MM.1S (cell line): Measurements from ENCODE around the gene PRDM5.

Source experiments
- DNase-seq: peaks from one replicate; pipeline ENCODE4 v3.0.0-alpha.2; 2015
- H2AFZ ChIP-seq: fragments of 300-600 bp; sonication (generic); 2 replicates; pipeline ENCODE4 v1.6.0; 2016; ENCODE audit warnings: antibody characterized with exemption, low read length
- H3F3A ChIP-seq: fragments of 300-600 bp; sonication (generic); 2 replicates; pipeline ENCODE4 v1.6.1; 2016; ENCODE audit warnings: mild to moderate bottlenecking, antibody characterized with exemption, low read length, moderate library complexity, mixed read lengths; ENCODE audit not compliant: insufficient read depth
- H3K27ac ChIP-seq: fragments of 300-600 bp; sonication (generic); 2 replicates; pipeline ENCODE4 v1.5.1; 2016; ENCODE audit warnings: mild to moderate bottlenecking, low read length
- H3K27me3 ChIP-seq: fragments of 300-600 bp; sonication (generic); replicated peaks from 2 replicates; pipeline ENCODE4 v1.6.0; 2016; ENCODE audit warnings: low read length; ENCODE audit not compliant: insufficient read depth
- H3K36me3 ChIP-seq: fragments of 300-600 bp; sonication (generic); replicated peaks from 2 replicates; pipeline ENCODE4 v1.6.1; 2016; ENCODE audit warnings: mild to moderate bottlenecking, low read length, mixed read lengths; ENCODE audit not compliant: insufficient read depth
- H3K4me1 ChIP-seq: fragments of 300-600 bp; sonication (generic); 2 replicates; pipeline ENCODE4 v1.6.1; 2016; ENCODE audit warnings: low read length, mixed read lengths
- H3K4me2 ChIP-seq: fragments of 300-600 bp; sonication (generic); 2 replicates; pipeline ENCODE4 v1.6.0; 2016; ENCODE audit warnings: low read depth, low read length
- H3K4me3 ChIP-seq: fragments of 300-600 bp; sonication (generic); 2 replicates; pipeline ENCODE4 v1.5.1; 2016; ENCODE audit warnings: low read length, mixed read lengths
- H3K79me2 ChIP-seq: fragments of 300-600 bp; sonication (generic); 2 replicates; pipeline ENCODE4 v1.6.1; 2016; ENCODE audit warnings: mixed run types, low read length, mixed read lengths
- H3K9ac ChIP-seq: fragments of 300-600 bp; sonication (generic); 2 replicates; pipeline ENCODE4 v1.6.1; 2016; ENCODE audit warnings: low read length, mixed read lengths
- H3K9me2 ChIP-seq: fragments of 300-600 bp; sonication (generic); replicated peaks from 2 replicates; pipeline ENCODE4 v1.6.1; 2016; ENCODE audit warnings: mild to moderate bottlenecking, low read length, mixed read lengths; ENCODE audit not compliant: insufficient read depth
- H3K9me3 ChIP-seq: fragments of 300-600 bp; sonication (generic); replicated peaks from 2 replicates; pipeline ENCODE4 v1.6.1; 2016; ENCODE audit warnings: mild to moderate bottlenecking, low read length, mixed read lengths; ENCODE audit not compliant: insufficient read depth
- H4K20me1 ChIP-seq: fragments of 300-600 bp; sonication (generic); 2 replicates; pipeline ENCODE4 v1.6.1; 2016; ENCODE audit warnings: mild to moderate bottlenecking, low read length, moderate library complexity, mixed read lengths; ENCODE audit not compliant: insufficient read depth
- EZH2 ChIP-seq: fragments of 300-600 bp; sonication (generic); optimal IDR thresholded peaks from 2 replicates; pipeline ENCODE3; 2017; ENCODE audit warnings: low read depth, mild to moderate bottlenecking, antibody characterized with exemption, low read length, mixed read lengths
- EZH2phosphoT487 ChIP-seq: fragments of 300-600 bp; sonication (generic); IDR thresholded peaks from 2 replicates; pipeline ENCODE4 v1.6.1; 2018; ENCODE audit warnings: antibody characterized with exemption, low read length
- TF ChIP-seq, protein P1 (sequence below): fragments of 300-600 bp; sonication (generic); IDR thresholded peaks from 2 replicates; pipeline ENCODE4 v1.5.1; 2016; ENCODE audit warnings: antibody characterized with exemption, low read length, mixed read lengths

Gene PRDM5

DNA sequence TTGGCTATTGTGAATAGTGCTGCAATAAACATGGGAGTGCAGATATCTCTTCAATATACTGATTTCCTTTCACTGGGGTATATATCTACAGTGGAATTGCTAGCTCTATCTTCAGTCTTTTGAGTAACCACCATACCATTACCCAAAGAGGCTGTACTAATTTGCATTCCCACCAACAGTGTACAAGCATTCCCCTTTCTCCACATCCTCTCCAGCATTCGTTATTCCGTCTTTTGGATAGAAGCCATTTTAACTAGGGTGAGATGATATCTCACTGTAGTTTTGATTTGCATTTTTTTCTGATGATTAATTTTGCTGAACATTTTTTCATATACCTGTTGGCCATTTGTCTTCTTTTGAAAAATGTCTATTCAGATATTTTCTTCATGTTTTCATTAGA lies 110.3 kb downstream of the PRDM5 start:
- Histone ChIP-seq H3K79me2 (no peaks in the 10 kb centered on the region), H3K27ac (no peak overlapping the region), H3K27me3 (no peaks in the 10 kb centered on the region), H3K4me3 (no peak overlapping the region), H3K9me2 (no peaks in the 10 kb centered on the region), H2AFZ (no peak overlapping the region), H3K9me3 (no peaks in the 10 kb centered on the region; the same call in 1 of the 2 replicates), H3K4me2 (no peak overlapping the region), H4K20me1 (no peaks in the 10 kb centered on the region), H3K4me1 (no peaks in the 10 kb centered on the region), H3K9ac (no peak overlapping the region), H3K36me3 (no peaks in the 10 kb centered on the region; the same call in 1 of the 2 replicates), H3F3A (no peaks in the 10 kb centered on the region)
- no peak for DNase-seq
- TF ChIP-seq EZH2phosphoT487 = no peak
- TF ChIP-seq, protein P1, sequence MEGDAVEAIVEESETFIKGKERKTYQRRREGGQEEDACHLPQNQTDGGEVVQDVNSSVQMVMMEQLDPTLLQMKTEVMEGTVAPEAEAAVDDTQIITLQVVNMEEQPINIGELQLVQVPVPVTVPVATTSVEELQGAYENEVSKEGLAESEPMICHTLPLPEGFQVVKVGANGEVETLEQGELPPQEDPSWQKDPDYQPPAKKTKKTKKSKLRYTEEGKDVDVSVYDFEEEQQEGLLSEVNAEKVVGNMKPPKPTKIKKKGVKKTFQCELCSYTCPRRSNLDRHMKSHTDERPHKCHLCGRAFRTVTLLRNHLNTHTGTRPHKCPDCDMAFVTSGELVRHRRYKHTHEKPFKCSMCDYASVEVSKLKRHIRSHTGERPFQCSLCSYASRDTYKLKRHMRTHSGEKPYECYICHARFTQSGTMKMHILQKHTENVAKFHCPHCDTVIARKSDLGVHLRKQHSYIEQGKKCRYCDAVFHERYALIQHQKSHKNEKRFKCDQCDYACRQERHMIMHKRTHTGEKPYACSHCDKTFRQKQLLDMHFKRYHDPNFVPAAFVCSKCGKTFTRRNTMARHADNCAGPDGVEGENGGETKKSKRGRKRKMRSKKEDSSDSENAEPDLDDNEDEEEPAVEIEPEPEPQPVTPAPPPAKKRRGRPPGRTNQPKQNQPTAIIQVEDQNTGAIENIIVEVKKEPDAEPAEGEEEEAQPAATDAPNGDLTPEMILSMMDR = no peak
- TF ChIP-seq EZH2 = no peak

DNA sequence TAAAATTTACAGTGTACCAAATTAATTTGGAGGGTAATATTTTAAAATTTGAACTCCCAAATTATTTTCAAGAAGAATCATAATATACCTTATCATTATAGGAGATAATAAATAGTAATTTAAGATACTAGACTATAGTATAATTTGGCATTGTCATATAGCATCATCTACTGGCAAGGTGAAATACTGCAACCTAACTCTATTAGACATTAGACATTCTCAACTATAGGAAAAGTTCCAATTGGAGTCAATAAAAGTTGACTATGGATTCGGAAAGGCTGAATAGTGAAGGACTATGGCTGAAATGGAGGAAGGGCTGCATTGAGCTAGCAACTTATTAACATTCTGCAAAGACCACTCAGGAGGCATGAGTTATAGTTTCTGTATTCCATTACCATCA lies 113.0 kb downstream of the PRDM5 start:
- H3K9me3 ChIP-seq = no peaks in the 10 kb centered on the region; the same call in 1 of the 2 replicates
- peak; percentile 10 for DNase-seq
- no peaks in the 10 kb centered on the region for H3K4me1 ChIP-seq
- H3K79me2 ChIP-seq = no peaks in the 10 kb centered on the region
- no peak overlapping the region for H3K4me3 ChIP-seq
- H3F3A ChIP-seq = no peaks in the 10 kb centered on the region
- H3K9me2 ChIP-seq = no peaks in the 10 kb centered on the region
- H3K27ac ChIP-seq = no peak overlapping the region
- H4K20me1 ChIP-seq = no peaks in the 10 kb centered on the region
- no peak overlapping the region for H3K9ac ChIP-seq
- H3K36me3 ChIP-seq = no peaks in the 10 kb centered on the region; the same call in 1 of the 2 replicates
- H3K27me3 ChIP-seq = no peaks in the 10 kb centered on the region
- TF ChIP-seq EZH2 = no peak
- no peak for TF ChIP-seq EZH2phosphoT487
- TF ChIP-seq, protein P1 = peak; percentile 40
- no peak overlapping the region for H3K4me2 ChIP-seq
- no peak overlapping the region for H2AFZ ChIP-seq

DNA sequence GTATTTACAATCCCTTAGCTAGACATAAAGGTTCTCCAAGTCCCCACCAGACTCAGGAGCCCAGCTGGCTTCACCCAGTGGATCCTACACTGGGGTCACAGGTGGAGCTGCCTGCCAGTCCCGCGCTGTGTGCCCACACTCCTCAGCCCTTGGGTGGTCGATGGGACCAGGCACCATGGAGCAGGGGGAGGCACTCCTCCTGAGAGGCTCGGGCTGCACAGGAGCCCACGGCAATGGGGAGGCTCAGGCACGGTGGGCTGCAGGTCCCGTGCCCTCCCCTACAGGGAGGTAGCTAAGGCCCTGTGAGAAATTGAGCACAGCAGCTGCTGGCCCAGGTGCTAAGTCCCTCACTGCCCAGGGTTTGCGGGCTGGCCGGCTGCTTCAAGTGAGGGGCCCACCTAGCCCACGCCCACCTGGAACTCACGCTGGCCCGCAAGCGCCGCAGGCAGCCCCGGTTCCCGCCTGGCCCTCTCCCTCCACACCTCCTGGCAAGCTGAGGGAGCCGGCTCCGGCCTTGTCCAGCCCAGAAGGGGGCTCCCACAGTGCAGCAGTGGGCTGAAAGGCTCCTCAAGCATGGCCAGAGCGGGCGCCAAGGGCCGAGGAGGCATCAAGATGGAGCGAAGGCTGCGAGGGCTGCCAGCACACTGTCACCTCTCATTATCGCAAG lies 113.9 kb downstream of the PRDM5 start:
- Histone ChIP-seq H3F3A (no peaks in the 10 kb centered on the region), H2AFZ (no peak overlapping the region), H3K36me3 (no peaks in the 10 kb centered on the region; the same call in 1 of the 2 replicates), H3K79me2 (no peaks in the 10 kb centered on the region), H3K4me2 (no peak overlapping the region), H3K27me3 (no peaks in the 10 kb centered on the region), H3K9me3 (no peaks in the 10 kb centered on the region; the same call in 1 of the 2 replicates), H3K4me3 (no peak overlapping the region), H3K9me2 (no peaks in the 10 kb centered on the region), H3K9ac (no peak overlapping the region), H3K27ac (no peak overlapping the region), H3K4me1 (no peaks in the 10 kb centered on the region), H4K20me1 (no peaks in the 10 kb centered on the region)
- DNase-seq = no peak
- TF ChIP-seq, protein P1 = no peak
- no peak for TF ChIP-seq EZH2phosphoT487
- TF ChIP-seq EZH2 = no peak
